Stomach (tissue), 4 donors: ENCODE data around the gene TNFSF13.

Experiments used
- CTCF ChIP-seq, 7 experiments: fragments of 450-650 bp in 4 of 7; fragments of 200-600 bp in 3 of 7; sonication (generic) in 3 of 7; IDR thresholded peaks; one replicate each; pipeline ENCODE4 v1.5.1; 2016 to 2019; ENCODE audit warnings: antibody characterized with exemption in 7 of 7, control low read depth in 2 of 7, mild to moderate bottlenecking in 1 of 7
- EP300 ChIP-seq: sonication (generic); formaldehyde crosslinking; IDR thresholded peaks from one replicate; pipeline ENCODE4 v1.6.1; 2017; ENCODE audit warnings: antibody characterized with exemption
- POLR2A ChIP-seq, 4 donors: fragments of 450-650 bp; IDR thresholded peaks; one replicate each; pipeline ENCODE4 v1.6.1; 2016; ENCODE audit warnings: antibody characterized with exemption in 4 of 4, control low read depth in 2 of 4, mild to moderate bottlenecking in 1 of 4, moderate library complexity in 1 of 4
- POLR2AphosphoS5 ChIP-seq, 3 donors: sonication (generic); formaldehyde crosslinking; IDR thresholded peaks; one replicate each; pipeline ENCODE4 v1.6.1; 2016; ENCODE audit warnings: antibody characterized with exemption in 3 of 3

- TF ChIP-seq CTCF (IDR thresholded peaks at IDR 0.05) (peak in 6 of 7 experiments; percentile 38 to 83 (median 70)), POLR2A (IDR thresholded peaks at IDR 0.05) (no peak), POLR2AphosphoS5 (IDR thresholded peaks at IDR 0.05) (peak in 2 of 3 donors; percentile 34 to 50), EP300 (no peak)
Measured at GRCh38 chr17:7560172-7561027, 1.9 kb downstream of the TNFSF13 start.
